Neural progenitor cell (in vitro differentiated cells): ENCODE results near the gene KRTAP10-5. TPM values are rescaled to one million over a fixed set of nuclear protein-coding genes. Genes with fewer than 3 reads are reported as not detected.

ENCODE experiments used
- DNase-seq: peaks from one replicate; pipeline ENCODE4 v3.0.0-alpha.2; 2016; ENCODE audit warnings: low spot score
- H2AFZ ChIP-seq: fragments of 200-600 bp; sonication (generic); replicated peaks from 2 replicates; pipeline ENCODE4 v1.6.1; 2016; ENCODE audit warnings: antibody characterized with exemption
- H3F3A ChIP-seq: fragments of 200-600 bp; sonication (generic); 2 replicates; pipeline ENCODE4 v1.6.1; 2016; ENCODE audit warnings: antibody characterized with exemption, low read depth
- H3K27ac ChIP-seq: fragments of 200-600 bp; sonication (generic); 2 replicates; pipeline ENCODE4 v1.5.1; 2016; ENCODE audit warnings: mild to moderate bottlenecking
- H3K27me3 ChIP-seq: fragments of 200-600 bp; sonication (generic); 2 replicates; pipeline ENCODE4 v1.6.1; 2016; ENCODE audit warnings: mild to moderate bottlenecking, moderate library complexity
- H3K36me3 ChIP-seq: fragments of 200-600 bp; sonication (generic); 2 replicates; pipeline ENCODE4 v1.5.1; 2016
- H3K4me1 ChIP-seq: fragments of 200-600 bp; sonication (generic); 2 replicates; pipeline ENCODE4 v1.6.1; 2016; ENCODE audit warnings: mixed run types
- H3K4me2 ChIP-seq: fragments of 200-600 bp; sonication (generic); 2 replicates; pipeline ENCODE4 v1.6.1; 2016
- H3K4me3 ChIP-seq: fragments of 200-600 bp; sonication (generic); 2 replicates; pipeline ENCODE4 v1.5.1; 2016
- H3K79me2 ChIP-seq: fragments of 200-600 bp; sonication (generic); 2 replicates; pipeline ENCODE4 v1.6.1; 2016; ENCODE audit warnings: low read depth
- H3K9ac ChIP-seq: fragments of 200-600 bp; sonication (generic); 2 replicates; pipeline ENCODE4 v1.6.1; 2016
- H3K9me3 ChIP-seq: fragments of 200-600 bp; sonication (generic); 2 replicates; pipeline ENCODE4 v1.5.1; 2016; ENCODE audit warnings: low read depth
- H4K20me1 ChIP-seq: fragments of 200-600 bp; sonication (generic); 2 replicates; pipeline ENCODE4 v1.6.1; 2016; ENCODE audit warnings: low read depth
- H3K27ac Mint-ChIP-seq: 3 replicates; pipeline ENCODE4 v1.8.0; 2021; ENCODE audit warnings: mixed read lengths
- H3K27me3 Mint-ChIP-seq: 2 replicates; pipeline ENCODE4 v1.8.0; 2022; ENCODE audit warnings: low read depth, mild to moderate bottlenecking, inconsistent platforms, moderate library complexity, mixed read lengths; ENCODE audit not compliant: insufficient read depth
- H3K36me3 Mint-ChIP-seq: 3 replicates; pipeline ENCODE4 v1.8.0; 2021; ENCODE audit warnings: mixed read lengths
- H3K4me1 Mint-ChIP-seq: 3 replicates; pipeline ENCODE4 v1.8.0; 2021; ENCODE audit warnings: mixed read lengths
- H3K4me3 Mint-ChIP-seq: 3 replicates; pipeline ENCODE4 v1.8.0; 2021; ENCODE audit warnings: mild to moderate bottlenecking, moderate library complexity, mixed read lengths
- H3K9me3 Mint-ChIP-seq: 3 replicates; pipeline ENCODE4 v1.8.0; 2020; ENCODE audit warnings: mixed read lengths
- CTCF ChIP-seq: fragments of 200-600 bp; sonication (generic); IDR thresholded peaks from 2 replicates; pipeline ENCODE4 v1.5.1; 2017; ENCODE audit warnings: antibody characterized with exemption, mild to moderate bottlenecking
- EZH2 ChIP-seq: fragments of 200-600 bp; sonication (generic); IDR thresholded peaks from 2 replicates; pipeline ENCODE4 v1.6.1; 2017; ENCODE audit warnings: antibody characterized with exemption, mild to moderate bottlenecking, moderate library complexity
- EZH2phosphoT487 ChIP-seq: fragments of 200-600 bp; sonication (generic); IDR thresholded peaks from 2 replicates; pipeline ENCODE4 v1.6.1; 2017; ENCODE audit warnings: antibody characterized with exemption
- total RNA-seq: library from RNA; depleted of rRNA; stranded (reverse); fragments of >200 nt; gene quantifications from 2 replicates; pipeline ENCODE4 v1.2.3, GENCODE V29; 2015; ENCODE audit warnings: low replicate concordance

Gene KRTAP10-5
- total RNA-seq, 1 donor from 2014 or later, result not detected

GRCh38 chr21:44590311-44590721 lies 9.9 kb upstream of the KRTAP10-5 start:
- H3K27ac Mint-ChIP-seq, result no peak overlapping the region
- H4K20me1 ChIP-seq, result no peaks in the 10 kb centered on the region

GRCh38 chr21:44589586-44590305 lies 9.3 kb upstream of the KRTAP10-5 start:
- Histone ChIP-seq H3K27ac (no peak overlapping the region), H3K9me3 (no peaks in the 10 kb centered on the region), H2AFZ (no peak overlapping the region), H3F3A (no peaks in the 10 kb centered on the region), H3K4me3 (no peak overlapping the region), H4K20me1 (no peaks in the 10 kb centered on the region), H3K27me3 (no peaks in the 10 kb centered on the region), H3K79me2 (no peaks in the 10 kb centered on the region), H3K36me3 (no peaks in the 10 kb centered on the region), H3K9ac (no peak overlapping the region), H3K4me2 (no peak overlapping the region), H3K4me1 (peaks cover 5% of the 10 kb centered on the region)
- peaks cover 15% of the 10 kb centered on the region for H3K4me1 Mint-ChIP-seq
- H3K27ac Mint-ChIP-seq, result no peak overlapping the region
- no peak for TF ChIP-seq CTCF
- no peak for TF ChIP-seq EZH2
- no peak for TF ChIP-seq EZH2phosphoT487
- H3K36me3 Mint-ChIP-seq, result no peaks in the 10 kb centered on the region
- peaks cover 2% of the 10 kb centered on the region for H3K27me3 Mint-ChIP-seq
- H3K9me3 Mint-ChIP-seq, result peaks cover 3% of the 10 kb centered on the region
- DNase-seq, result no peak
- H3K4me3 Mint-ChIP-seq, result peak overlapping the region; percentile 41

More at GRCh38 chr21:44590311-44590721, 9.9 kb upstream of the KRTAP10-5 start:
- Mint-ChIP-seq H3K36me3 (no peaks in the 10 kb centered on the region), H3K27me3 (peaks cover 2% of the 10 kb centered on the region), H3K4me1 (peaks cover 15% of the 10 kb centered on the region), H3K4me3 (peak overlapping the region; percentile 41), H3K9me3 (peaks cover 3% of the 10 kb centered on the region)
- Histone ChIP-seq H3K36me3 (no peaks in the 10 kb centered on the region), H3F3A (no peaks in the 10 kb centered on the region), H3K9ac (no peak overlapping the region), H3K79me2 (no peaks in the 10 kb centered on the region), H3K9me3 (no peaks in the 10 kb centered on the region), H3K4me2 (no peak overlapping the region), H3K4me1 (peaks cover 5% of the 10 kb centered on the region), H3K27ac (no peak overlapping the region), H2AFZ (no peak overlapping the region), H3K4me3 (no peak overlapping the region), H3K27me3 (no peaks in the 10 kb centered on the region)
- DNase-seq, result no peak
- TF ChIP-seq CTCF (no peak), EZH2phosphoT487 (no peak), EZH2 (no peak)

- H3K9ac ChIP-seq, result no peak overlapping the region
- H3K27me3 ChIP-seq, result no peaks in the 10 kb centered on the region
- Mint-ChIP-seq H3K9me3 (peaks cover 3% of the 10 kb centered on the region), H3K4me3 (no peak overlapping the region), H3K27ac (no peak overlapping the region), H3K4me1 (peaks cover 15% of the 10 kb centered on the region), H3K27me3 (peaks cover 2% of the 10 kb centered on the region), H3K36me3 (no peaks in the 10 kb centered on the region)
- H3K9me3 ChIP-seq, result no peaks in the 10 kb centered on the region
- H3K79me2 ChIP-seq, result no peaks in the 10 kb centered on the region
- H3K4me2 ChIP-seq, result no peak overlapping the region
- peaks cover 5% of the 10 kb centered on the region for H3K4me1 ChIP-seq
- H3K27ac ChIP-seq, result no peak overlapping the region
- no peaks in the 10 kb centered on the region for H3F3A ChIP-seq
- TF ChIP-seq CTCF (no peak), EZH2 (no peak)
- no peaks in the 10 kb centered on the region for H4K20me1 ChIP-seq
- DNase-seq, result no peak
- H3K4me3 ChIP-seq, result no peak overlapping the region
- no peaks in the 10 kb centered on the region for H3K36me3 ChIP-seq
- H2AFZ ChIP-seq, result no peak overlapping the region
These were observed 8.7 kb upstream of the KRTAP10-5 start for GRCh38 chr21:44589094-44589493.
